Aorta (tissue), 5 donors: ENCODE results near the gene WASF3. TPM values are rescaled to one million over a fixed set of nuclear protein-coding genes. Genes with fewer than 3 reads are reported as not detected.

ENCODE experiments used
- ATAC-seq: fragments of 200-7000 bp; cut with Tn5 transposase; one replicate; pipeline ENCODE4 v1.9.1; 2022; ENCODE audit warnings: moderate library complexity; ENCODE audit not compliant: low FRiP score
- DNase-seq, 2 donors: peaks; one replicate each; pipeline ENCODE4 v3.0.0-alpha.2; 2020
- H3K27ac ChIP-seq, 2 donors: one replicate each; pipeline ENCODE4 v1.5.1; 2013; ENCODE audit warnings: low read length in 2 of 2, mild to moderate bottlenecking in 2 of 2, moderate library complexity in 2 of 2, control low read depth in 1 of 2, inconsistent platforms in 1 of 2, low read depth in 1 of 2
- H3K27me3 ChIP-seq, 2 donors: one replicate each; pipeline ENCODE4 v1.6.1; 2013; ENCODE audit warnings: control low read depth in 1 of 2, low read length in 1 of 2, mild to moderate bottlenecking in 1 of 2, moderate library complexity in 1 of 2; ENCODE audit not compliant: insufficient read depth in 2 of 2, control insufficient read depth in 1 of 2
- H3K36me3 ChIP-seq, 2 donors: one replicate each; pipeline ENCODE4 v1.6.1; 2013; ENCODE audit warnings: control low read depth in 1 of 2, low read length in 1 of 2, mild to moderate bottlenecking in 1 of 2; ENCODE audit not compliant: insufficient read depth in 2 of 2, control insufficient read depth in 1 of 2
- H3K4me1 ChIP-seq, 2 donors: one replicate each; pipeline ENCODE4 v1.6.1; 2013; ENCODE audit warnings: low read length in 2 of 2, control low read depth in 1 of 2, mild to moderate bottlenecking in 1 of 2, moderate library complexity in 1 of 2; ENCODE audit not compliant: insufficient read depth in 2 of 2, control insufficient read depth in 1 of 2
- H3K4me3 ChIP-seq, 2 donors: one replicate each; pipeline ENCODE4 v1.5.1; 2013; ENCODE audit warnings: low read length in 2 of 2, control low read depth in 1 of 2, mild to moderate bottlenecking in 1 of 2
- H3K9me3 ChIP-seq: one replicate; pipeline ENCODE4 v1.6.1; 2013; ENCODE audit warnings: mild to moderate bottlenecking, low read length; ENCODE audit not compliant: control insufficient read depth
- WGBS, 2 donors: extraction: QIAGEN DNeasy Blood & Tissue Kit; methylation state at CpG; one replicate each; pipeline ENCODE4 v1.1.7; 2013; 5-methylcytosine and 5-hydroxymethylcytosine counted together
- intact Hi-C, 2 donors: fragments of 100-400 bp; cut with DNase I; formaldehyde crosslinking; loops; one replicate each; pipeline versions ENCODE4 v1.14.2 to v1.15.0; 2022
- polyA plus RNA-seq, 2 donors: library from polyadenylated mRNA; stranded (reverse); fragments of 200-250 nt; gene quantifications; one replicate each; pipeline ENCODE4 v1.2.3, GENCODE V29; 2013
- total RNA-seq, 2 donors: library from RNA; stranded (reverse); fragmentation: NEBNext Ultra II Directional; extraction: Animal tissue kit (Norgen Biotek cat#: 25700); gene quantifications; one replicate each; pipeline ENCODE4 v1.2.1, GENCODE V29; 2021
- donor health status: healthy with polysubstance abuse.
- donor health status: Bipolar disorder and iron deficiency.
- donor health status: DM: no; HTN: no; CAD: no.
- donor health status: DM: no; HTN: no; CAD: no.
- donor health status: DM: yes; HTN: yes; CAD: no.

Gene WASF3
- total and polyA plus RNA-seq, 4 donors: 5.4 to 27.1 (median 17.6) TPM

DNA sequence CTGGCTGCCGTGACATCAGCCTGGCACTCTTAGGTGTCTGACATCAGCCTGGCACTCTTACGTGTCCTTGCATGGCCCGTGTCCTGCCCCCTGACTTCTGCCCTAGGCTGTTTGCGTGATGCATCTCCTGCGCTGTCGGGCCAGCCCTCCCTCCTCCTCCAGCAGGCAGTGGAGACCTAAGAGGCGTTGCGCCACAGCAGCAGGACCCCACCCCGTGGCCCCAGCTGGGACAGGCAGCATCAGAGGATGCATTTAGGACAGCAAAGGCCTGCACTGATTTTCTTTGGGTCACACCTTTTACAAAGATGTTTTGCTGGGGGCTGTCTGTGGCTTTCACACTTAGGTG is 137.8 kb downstream of the WASF3 start:
- H3K4me1 ChIP-seq: no peaks in the 10 kb centered on the region
- H3K4me3 ChIP-seq: no peak overlapping the region
- H3K27me3 ChIP-seq: no peaks in the 10 kb centered on the region
- WGBS, 2 donors: 66 to 72% methylated on average over 9 of the region's 9 CpGs
- no peak for ATAC-seq
- no peak overlapping the region for H3K27ac ChIP-seq
- intact Hi-C loops: loop anchor here (5.0 kb wide), 3 partner anchors 198 to 513 kb away; no protein-coding TSS in a partner anchor
- H3K36me3 ChIP-seq: no peaks in the 10 kb centered on the region
- H3K9me3 ChIP-seq: no peaks in the 10 kb centered on the region
- no peak for DNase-seq

DNA sequence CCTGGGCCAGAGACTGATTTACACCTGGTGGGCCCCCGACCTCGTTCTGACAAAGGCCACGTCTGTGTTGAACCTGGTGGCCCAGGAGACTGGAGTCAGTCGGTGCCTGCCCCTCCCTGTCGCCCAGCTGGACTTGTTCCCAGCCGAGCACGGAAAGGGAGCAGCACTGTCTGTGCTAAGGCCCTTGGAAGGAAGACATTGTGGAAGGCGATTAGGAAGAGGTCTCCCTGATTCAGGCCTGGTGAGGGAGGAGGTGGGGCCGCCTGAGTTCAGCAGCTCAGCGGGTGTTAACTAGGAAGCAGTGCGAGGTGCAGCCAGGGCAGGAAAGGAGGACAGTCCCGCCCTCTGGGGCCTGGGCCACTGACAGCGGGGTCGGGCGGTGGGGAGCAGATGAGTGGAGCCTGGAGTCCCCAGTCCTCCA is 138.4 kb downstream of the WASF3 start:
- intact Hi-C loops: loop anchor here (5.0 kb wide), 3 partner anchors 199 to 514 kb away; no protein-coding TSS in a partner anchor
- Histone ChIP-seq H3K4me3 (no peak overlapping the region), H3K36me3 (no peaks in the 10 kb centered on the region), H3K27me3 (no peaks in the 10 kb centered on the region), H3K9me3 (no peaks in the 10 kb centered on the region), H3K27ac (no peak overlapping the region), H3K4me1 (no peaks in the 10 kb centered on the region)
- ATAC-seq (no peak), DNase-seq (no peak)
- WGBS, 2 donors: 70 to 72% methylated on average over 15 of the region's 15 CpGs

DNA sequence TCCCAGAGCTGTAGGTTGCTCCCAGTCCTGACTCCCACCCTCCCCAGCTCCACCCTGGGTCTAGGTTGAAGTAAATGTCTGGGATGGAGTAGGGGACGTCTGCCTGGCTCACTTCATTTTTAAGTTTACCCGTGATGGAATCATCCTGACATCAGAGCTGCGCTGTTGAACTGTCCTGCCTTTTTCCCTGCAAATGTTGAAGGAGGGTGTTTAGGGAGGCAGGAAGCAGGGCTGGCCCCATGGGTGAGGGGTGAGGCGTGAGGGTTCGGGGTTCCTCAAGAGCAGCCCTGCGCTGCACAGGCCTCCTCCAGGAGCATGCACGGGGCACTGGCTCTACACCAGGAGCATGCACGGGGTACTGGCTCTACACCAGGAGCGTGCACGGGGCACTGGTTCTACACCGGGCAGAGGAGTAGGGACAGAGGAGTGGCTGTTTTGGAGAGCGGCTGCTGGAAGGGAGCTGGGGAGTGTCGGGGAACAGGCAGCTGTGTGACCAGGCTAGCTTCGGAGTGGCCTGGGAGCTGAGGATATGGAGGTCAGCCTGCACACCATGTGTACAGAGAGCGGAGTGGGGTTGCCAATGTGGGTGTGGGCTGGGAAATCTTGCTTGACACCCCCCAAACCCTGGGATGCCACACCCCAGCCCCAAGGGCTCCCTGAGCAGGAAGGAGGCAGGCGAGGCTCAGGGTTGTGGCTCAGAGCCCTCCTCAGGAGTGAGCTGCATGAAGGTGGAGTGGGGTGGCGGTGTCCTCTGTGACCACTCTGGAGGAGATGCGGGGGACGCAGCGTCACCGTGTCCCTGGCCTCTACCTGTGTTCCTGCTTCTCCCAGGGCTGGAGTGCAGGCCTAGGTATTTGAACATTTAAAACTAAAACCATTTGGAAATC is 139.8 kb downstream of the WASF3 start:
- intact Hi-C loops: loop anchor here (5.0 kb wide), 3 partner anchors 200 to 515 kb away; no protein-coding TSS in a partner anchor
- H3K9me3 ChIP-seq: no peaks in the 10 kb centered on the region
- no peak overlapping the region for H3K4me3 ChIP-seq
- no peaks in the 10 kb centered on the region for H3K36me3 ChIP-seq
- DNase-seq (no peak), ATAC-seq (no peak)
- H3K27ac ChIP-seq: no peak overlapping the region
- 90 to 93% methylated on average over 20 to 21 of the region's 21 CpGs for WGBS, 2 donors
- no peaks in the 10 kb centered on the region for H3K27me3 ChIP-seq
- H3K4me1 ChIP-seq: no peaks in the 10 kb centered on the region

DNA sequence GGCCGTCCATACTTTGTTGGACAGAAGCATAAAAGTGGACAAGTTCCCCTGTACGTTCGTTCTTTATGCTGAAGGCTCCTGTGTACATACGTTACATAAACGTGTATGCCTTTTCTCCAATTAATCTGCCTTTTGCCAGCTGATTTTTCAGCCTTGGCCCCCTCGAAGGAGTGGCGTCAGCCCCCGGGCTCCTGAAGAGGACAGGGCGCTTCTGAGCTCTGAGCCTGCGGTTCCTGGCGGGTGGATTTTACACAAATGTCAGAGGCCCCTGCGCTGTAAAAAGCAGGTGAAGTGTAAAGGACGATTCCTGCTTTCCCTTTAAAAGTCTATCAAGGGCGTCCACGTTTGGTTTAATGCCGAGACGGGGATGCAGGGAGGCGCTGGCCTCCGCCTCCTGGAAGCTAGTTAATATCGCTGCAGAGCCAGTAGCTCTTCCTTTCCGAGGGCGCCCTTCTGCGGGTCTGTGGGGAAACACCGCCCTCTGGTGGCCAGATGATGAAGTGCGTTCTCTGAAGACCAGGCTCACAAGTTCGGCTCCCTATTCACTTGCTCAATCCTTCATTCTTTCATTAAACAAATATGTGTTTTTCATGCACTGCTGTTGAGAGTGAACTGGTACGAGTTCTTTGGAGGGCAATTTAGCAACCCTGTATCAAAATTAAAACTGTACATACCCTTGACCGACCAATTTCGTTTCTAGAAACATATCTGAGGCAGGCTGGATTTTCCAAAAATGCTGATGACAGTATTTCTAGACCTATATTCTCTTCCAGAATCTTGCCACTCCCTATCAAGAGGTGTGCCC is 141.1 kb downstream of the WASF3 start:
- intact Hi-C loops: loop anchor here (5.0 kb wide), 3 partner anchors 201 to 516 kb away; no protein-coding TSS in a partner anchor
- 19% methylated on average over 29 of the region's 29 CpGs for WGBS, 2 donors
- H3K27me3 ChIP-seq: no peaks in the 10 kb centered on the region
- ATAC-seq (peak; percentile 90), DNase-seq (peak; percentile 85 to 95)
- H3K9me3 ChIP-seq: no peaks in the 10 kb centered on the region
- no peaks in the 10 kb centered on the region for H3K4me1 ChIP-seq
- no peak overlapping the region for H3K27ac ChIP-seq
- H3K36me3 ChIP-seq: no peaks in the 10 kb centered on the region
- H3K4me3 ChIP-seq: no peak overlapping the region

DNA sequence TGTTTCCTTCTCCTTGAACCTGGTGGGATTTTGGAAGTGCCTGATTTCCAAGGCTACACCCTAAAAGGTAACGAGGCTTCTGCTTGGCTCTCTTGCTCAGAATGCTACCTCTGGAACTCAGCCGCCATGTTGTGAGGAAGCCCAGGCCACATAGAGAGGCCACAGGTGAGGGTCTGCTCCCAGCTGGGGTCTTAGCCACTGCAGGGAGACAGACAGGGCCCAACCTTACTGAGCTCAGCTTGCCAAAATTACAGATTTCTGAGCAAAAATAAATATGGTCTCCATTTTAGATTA is 141.7 kb downstream of the WASF3 start:
- Histone ChIP-seq H3K9me3 (no peaks in the 10 kb centered on the region), H3K4me1 (no peaks in the 10 kb centered on the region), H3K4me3 (no peak overlapping the region), H3K27me3 (no peaks in the 10 kb centered on the region), H3K27ac (no peak overlapping the region), H3K36me3 (no peaks in the 10 kb centered on the region)
- WGBS, 2 donors: 96% methylated on average over 2 of the region's 2 CpGs
- ATAC-seq (no peak), DNase-seq (no peak)
- intact Hi-C loops: loop anchor here (5.0 kb wide), 3 partner anchors 202 to 517 kb away; no protein-coding TSS in a partner anchor

DNA sequence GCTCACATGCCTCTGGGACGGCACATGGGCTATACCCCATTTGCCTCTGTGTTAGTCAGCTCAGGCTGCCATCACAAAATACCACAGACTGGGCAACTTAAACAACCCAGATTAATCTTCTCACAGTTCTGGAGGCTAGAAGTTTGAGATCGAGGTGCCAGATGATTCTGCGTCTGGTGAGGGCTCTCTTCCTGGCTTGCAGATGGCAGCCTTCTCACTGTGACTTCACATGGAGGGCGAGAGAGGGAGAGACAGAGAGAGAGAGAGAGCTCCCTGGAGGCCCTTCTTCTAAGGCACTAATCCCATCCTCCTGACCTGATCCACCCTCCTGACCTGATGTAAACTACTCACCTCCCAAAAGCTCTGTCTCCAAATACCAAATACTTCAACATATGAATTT is 148.1 kb downstream of the WASF3 start:
- 83 to 85% methylated on average over 4 of the region's 4 CpGs for WGBS, 2 donors
- Histone ChIP-seq H3K4me1 (no peaks in the 10 kb centered on the region), H3K27me3 (no peaks in the 10 kb centered on the region), H3K36me3 (no peaks in the 10 kb centered on the region), H3K27ac (no peak overlapping the region), H3K9me3 (no peaks in the 10 kb centered on the region), H3K4me3 (no peak overlapping the region)
- ATAC-seq (no peak), DNase-seq (no peak)
- intact Hi-C loops: loop anchor here in 1 of 2 donors (5.0 kb wide), 1 partner anchor 227 kb away; no protein-coding TSS in a partner anchor

DNA sequence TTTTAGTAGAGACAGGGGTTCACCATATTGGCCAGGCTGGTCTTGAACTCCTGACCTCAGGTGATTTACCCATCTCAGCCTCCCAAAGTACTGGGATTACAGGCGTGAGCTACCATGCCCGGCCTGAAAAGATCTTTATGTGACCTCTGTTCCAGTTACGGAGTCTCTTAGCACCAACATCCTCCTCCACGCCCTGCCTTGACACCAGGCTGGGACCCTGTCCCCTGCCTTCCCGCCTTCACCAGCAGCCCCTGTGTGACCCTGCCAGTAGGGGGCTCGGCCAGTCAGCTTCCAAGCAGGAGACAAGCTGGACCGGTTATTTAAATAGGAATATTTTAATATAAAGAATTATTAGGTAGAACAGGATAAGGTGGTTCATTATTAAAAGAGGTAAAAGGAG is 148.9 kb downstream of the WASF3 start:
- no peaks in the 10 kb centered on the region for H3K9me3 ChIP-seq
- H3K36me3 ChIP-seq: no peaks in the 10 kb centered on the region
- DNase-seq: no peak
- H3K27me3 ChIP-seq: no peaks in the 10 kb centered on the region
- 61 to 65% methylated on average over 7 of the region's 7 CpGs for WGBS, 2 donors
- H3K4me1 ChIP-seq: no peaks in the 10 kb centered on the region
- intact Hi-C loops: loop anchor here in 1 of 2 donors (5.0 kb wide), 1 partner anchor 226 kb away; no protein-coding TSS in a partner anchor
- no peak overlapping the region for H3K27ac ChIP-seq
- no peak overlapping the region for H3K4me3 ChIP-seq
- ATAC-seq: no peak

DNA sequence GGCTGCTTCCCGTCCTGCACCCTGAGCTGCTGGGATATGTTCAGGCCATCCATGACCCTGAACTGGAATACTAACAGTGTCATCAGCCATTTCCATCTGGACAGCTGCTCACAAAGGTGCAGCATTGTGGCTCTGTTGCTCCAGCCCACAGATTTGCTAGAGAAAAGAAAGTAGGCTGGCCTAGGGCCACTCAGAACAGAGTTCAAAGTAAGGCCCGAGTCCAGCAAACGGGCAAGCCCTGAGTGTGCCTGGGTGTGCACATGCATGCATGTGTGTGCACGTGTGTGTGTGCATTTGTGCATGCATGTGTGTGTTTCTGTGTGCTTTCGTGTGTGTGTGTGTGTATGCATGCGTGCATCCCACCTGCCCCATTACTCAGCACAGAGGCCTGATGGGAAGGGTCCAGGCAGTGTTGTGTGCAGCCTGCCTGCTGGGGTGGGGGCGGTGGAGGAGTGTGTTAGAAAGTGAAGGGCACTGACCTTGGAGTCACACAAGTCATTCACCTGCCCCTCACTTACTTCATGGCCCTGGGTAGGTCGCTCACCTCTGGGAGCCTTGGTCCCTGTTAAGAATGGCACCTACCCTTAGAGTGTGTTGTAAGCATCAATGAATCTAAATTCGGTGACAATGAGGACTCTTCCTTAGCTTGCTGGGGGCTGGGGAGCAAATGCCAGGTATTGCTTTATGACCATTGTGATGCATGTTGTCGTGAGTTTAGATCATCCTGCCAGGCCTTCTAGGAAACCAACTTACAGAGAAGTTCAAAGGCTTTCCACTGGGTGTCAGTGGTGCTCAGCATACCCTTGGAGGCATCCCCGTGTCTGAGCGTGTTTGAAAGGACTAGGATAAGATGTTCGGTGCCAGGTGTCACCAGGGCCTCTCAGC is 149.9 kb downstream of the WASF3 start:
- intact Hi-C loops: loop anchor here in 1 of 2 donors (5.0 kb wide), 1 partner anchor 225 kb away; no protein-coding TSS in a partner anchor

More for the DNA sequence above, 149.9 kb downstream of the WASF3 start:
- Histone ChIP-seq H3K9me3 (no peaks in the 10 kb centered on the region), H3K27me3 (no peaks in the 10 kb centered on the region), H3K36me3 (no peaks in the 10 kb centered on the region), H3K4me3 (no peak overlapping the region), H3K4me1 (no peaks in the 10 kb centered on the region), H3K27ac (no peak overlapping the region)
- peak; percentile 56 for ATAC-seq
- 51% methylated on average over 13 of the region's 13 CpGs for whole genome bisulfite sequencing, 2 donors
- DNase-seq: no peak
